GM21786 (cell line): ENCODE data around the gene CD4.
A peak's percentile ranks its signal among the peaks of the same experiment; 100 is the strongest.
"Not testable (repeated sequence)": the region's sequence is repeated elsewhere in the genome, so short reads cannot be mapped to it uniquely, and the experiment has no call there.

Source experiments
- ATAC-seq: cut with Tn5 transposase; IDR thresholded peaks from one replicate; pipeline ENCODE4 v1.9.1; 2021; ENCODE audit not compliant: unreplicated experiment

The CD4 gene

GRCh38 chr12:6866163-6866919 is 77.0 kb downstream of the CD4 start:
- ATAC-seq, result no peak

GRCh38 chr12:6866920-6867412 is 77.6 kb downstream of the CD4 start:
- peak; percentile 10 for ATAC-seq

- peak; percentile 56 for ATAC-seq
Observed at GRCh38 chr12:6867413-6868210, 78.3 kb downstream of the CD4 start, which contains the start of gene TPI1. TSS of gene TPI1 (plus strand) at chr12:6867531. CDS start at chr12:6867567, 36 bp downstream.

DNA sequence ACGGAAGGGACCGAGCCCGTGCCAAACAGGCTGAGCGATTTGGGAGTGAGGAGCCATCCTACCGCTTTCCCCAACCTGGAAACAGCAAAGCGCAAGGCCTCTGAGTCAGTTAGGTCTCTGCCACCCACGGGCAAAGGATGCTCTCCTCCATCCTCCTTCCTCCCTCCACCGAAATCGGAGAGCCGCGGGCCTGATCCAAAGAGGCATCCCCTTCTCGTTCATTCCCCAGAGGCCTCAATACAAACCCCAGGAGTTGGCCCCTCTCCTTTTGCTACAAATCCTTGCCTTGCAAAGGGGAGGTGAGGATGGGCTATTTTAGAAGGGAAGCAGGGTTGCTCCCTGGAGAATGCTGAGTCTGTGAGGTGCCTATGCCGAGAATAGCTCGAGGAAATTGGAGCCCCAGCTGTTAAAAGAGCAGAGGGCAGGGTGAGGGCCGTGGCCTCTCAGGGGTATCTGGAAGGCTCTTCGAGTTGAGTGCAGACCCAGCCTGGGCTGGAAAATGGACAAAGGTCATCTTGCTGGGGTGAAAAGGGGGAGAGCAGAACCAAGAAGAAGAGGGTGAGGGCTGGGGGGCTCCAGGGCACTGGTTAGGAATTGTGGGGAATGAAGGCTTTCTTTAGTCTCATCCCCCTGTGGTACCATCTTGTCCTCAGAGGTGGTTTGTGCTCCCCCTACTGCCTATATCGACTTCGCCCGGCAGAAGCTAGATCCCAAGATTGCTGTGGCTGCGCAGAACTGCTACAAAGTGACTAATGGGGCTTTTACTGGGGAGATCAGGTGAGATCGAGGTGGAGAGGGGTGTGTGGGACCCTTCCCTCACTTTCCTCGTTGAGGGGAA is 79.1 kb downstream of the CD4 start:
- no peak for ATAC-seq

DNA sequence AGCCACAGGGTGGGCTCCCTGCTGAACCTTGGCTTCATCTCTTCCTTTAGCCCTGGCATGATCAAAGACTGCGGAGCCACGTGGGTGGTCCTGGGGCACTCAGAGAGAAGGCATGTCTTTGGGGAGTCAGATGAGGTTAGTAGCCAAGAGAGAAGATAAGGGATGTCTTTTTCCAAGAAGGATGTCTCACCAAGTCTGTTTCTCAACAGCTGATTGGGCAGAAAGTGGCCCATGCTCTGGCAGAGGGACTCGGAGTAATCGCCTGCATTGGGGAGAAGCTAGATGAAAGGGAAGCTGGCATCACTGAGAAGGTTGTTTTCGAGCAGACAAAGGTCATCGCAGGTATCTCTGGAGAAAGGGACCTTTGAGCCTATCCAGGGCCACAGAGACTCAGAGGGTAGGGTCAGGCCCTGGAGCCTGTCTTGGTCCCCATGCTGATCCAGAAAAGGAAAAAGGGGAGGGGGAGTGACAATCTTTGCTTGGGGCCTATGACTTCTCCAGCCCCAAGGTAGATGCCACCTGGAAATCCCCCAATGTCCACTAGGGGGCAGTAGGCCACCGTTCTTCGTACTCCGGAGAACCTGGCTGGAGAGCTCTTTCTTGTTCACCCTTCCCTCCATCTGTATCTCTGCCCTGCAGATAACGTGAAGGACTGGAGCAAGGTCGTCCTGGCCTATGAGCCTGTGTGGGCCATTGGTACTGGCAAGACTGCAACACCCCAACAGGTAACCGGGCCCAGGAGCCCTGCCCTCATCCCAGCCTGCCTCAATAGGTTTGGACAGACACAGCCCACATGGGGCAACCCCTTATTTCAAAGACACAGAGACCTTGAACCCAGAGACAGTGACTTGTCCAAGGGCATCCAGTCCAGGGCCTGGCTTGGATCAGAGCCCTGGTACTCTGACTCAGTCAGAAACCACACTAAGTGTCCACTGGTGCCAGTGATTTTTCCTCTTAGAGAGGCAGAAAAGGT is 80.0 kb downstream of the CD4 start:
- no peak for ATAC-seq

GRCh38 chr12:6870304-6870703 is 81.0 kb downstream of the CD4 start:
- ATAC-seq, result not testable (repeated sequence)
